K562 (cell line): ENCODE measurements around the gene PHF1. TPM values are rescaled to one million over a fixed set of nuclear protein-coding genes. Genes with fewer than 3 reads are reported as not detected.

ENCODE experiments used
- CREBBP ChIP-seq: IDR thresholded peaks from one replicate; pipeline ENCODE4 v1.6.1; 2012; ENCODE audit warnings: low read depth, mild to moderate bottlenecking, control low read depth, inconsistent platforms, low read length
- EGR1 ChIP-seq: fragments of 450-650 bp; conservative IDR thresholded peaks from 2 replicates; pipeline ENCODE4 v1.6.1; 2017; ENCODE audit warnings: mild to moderate bottlenecking
- HDAC1 ChIP-seq, 2 experiments: fragments of 450-650 bp; IDR thresholded peaks; 2 replicates each; pipeline ENCODE4 v1.6.1; 2016 to 2017; ENCODE audit warnings: inconsistent platforms in 1 of 2, mild to moderate bottlenecking in 1 of 2, moderate library complexity in 1 of 2
- IRF2 ChIP-seq: sonication (generic); formaldehyde crosslinking; IDR thresholded peaks from 2 replicates; pipeline ENCODE4 v1.8.1; 2022; ENCODE audit warnings: mild to moderate bottlenecking, missing genetic modification reagents
- MEF2D ChIP-seq: conservative IDR thresholded peaks from 2 replicates; pipeline ENCODE4 v1.6.1; 2016; ENCODE audit warnings: low read depth, missing genetic modification characterization, missing compliant biosample characterization
- NELFE ChIP-seq: IDR thresholded peaks from 2 replicates; pipeline ENCODE4 v1.6.1; 2011; ENCODE audit warnings: mild to moderate bottlenecking; ENCODE audit not compliant: insufficient read depth, insufficient read length
- OTX1 ChIP-seq: fragments of 450-650 bp; formaldehyde crosslinking; IDR thresholded peaks from 2 replicates; pipeline ENCODE4 v1.4.0; 2022; ENCODE audit warnings: mild to moderate bottlenecking
- POLR3A ChIP-seq: IDR thresholded peaks from 2 replicates; pipeline ENCODE4 v1.6.1; 2011; ENCODE audit warnings: borderline replicate concordance, mild to moderate bottlenecking, moderate library complexity; ENCODE audit not compliant: insufficient read length, insufficient read depth; ENCODE audit errors: extremely low read depth
- PPARD ChIP-seq: fragments of 250-450 bp; sonication (Bioruptor Pico); IDR thresholded peaks from 2 replicates; pipeline ENCODE4 v1.8.0; 2022; ENCODE audit warnings: inconsistent platforms, mild to moderate bottlenecking, moderate library complexity
- SMARCA5 ChIP-seq: fragments of 450-650 bp; IDR thresholded peaks from 2 replicates; pipeline ENCODE4 v1.6.1; 2016
- TAL1 ChIP-seq: fragments of 450-650 bp; IDR thresholded peaks from 2 replicates; pipeline ENCODE4 v1.6.1; 2016; ENCODE audit warnings: mild to moderate bottlenecking
- TARDBP ChIP-seq: fragments of 450-650 bp; IDR thresholded peaks from 2 replicates; pipeline ENCODE4 v1.6.1; 2016
- TFAM ChIP-seq: fragments of 250-450 bp; sonication (Bioruptor Pico); conservative IDR thresholded peaks from 2 replicates; pipeline ENCODE4 v1.5.0; 2021; ENCODE audit warnings: mild to moderate bottlenecking, moderate library complexity
- ZBTB7A ChIP-seq: IDR thresholded peaks from 2 replicates; pipeline ENCODE4 v1.6.1; 2011; ENCODE audit warnings: low read depth, mild to moderate bottlenecking, low read length, moderate library complexity, borderline replicate concordance; ENCODE audit not compliant: control insufficient read depth
- ZNF232 ChIP-seq: sonication (generic); formaldehyde crosslinking; IDR thresholded peaks from 2 replicates; pipeline ENCODE4 v1.8.0; 2022; ENCODE audit warnings: mild to moderate bottlenecking, missing genetic modification reagents
- polyA plus RNA-seq, 8 experiments: library from polyadenylated mRNA; depleted of rRNA in 4 of 8; stranded (reverse) in 5 of 8; unstranded in 3 of 8; fragments of >200 nt; fragmentation: Nextera tagmentation in 2 of 8; fragmentation: Illumina TruSeq in 1 of 8; extraction: Ambion mirVana in 2 of 8; extraction: Trizol in 1 of 8; gene quantifications; 2 replicates each; pipeline versions ENCODE4 v1.2.1 to v1.2.3, GENCODE V29; 2011 to 2014; ENCODE audit warnings: inconsistent platforms in 1 of 8, missing spikeins in 1 of 8
- total RNA-seq, 7 experiments: library from RNA; depleted of rRNA in 6 of 7; stranded (reverse); fragments of >200 nt in 6 of 7; fragmentation: Illumina TruSeq in 2 of 7; extraction: Trizol in 2 of 7; gene quantifications; 2 replicates each; pipeline versions ENCODE4 v1.2.1 to v1.2.3, GENCODE V29; 2011 to 2021; ENCODE audit warnings: low replicate concordance in 1 of 7
- TF ChIP-seq, protein P1 (sequence below): sonication (generic); formaldehyde crosslinking; IDR thresholded peaks from 2 replicates; pipeline ENCODE4 v1.9.0; 2022; ENCODE audit warnings: mild to moderate bottlenecking, missing genetic modification reagents
- TF ChIP-seq, protein P2 (sequence below): fragments of 250-450 bp; sonication (Bioruptor Pico); IDR thresholded peaks from 2 replicates; pipeline ENCODE4 v1.4.0; 2020
- TF ChIP-seq, protein P3 (sequence below): fragments of 200-800 bp; sonication (Bioruptor generic); IDR thresholded peaks from 2 replicates; pipeline ENCODE4 v1.6.1; 2017; ENCODE audit warnings: missing genetic modification characterization, missing compliant biosample characterization
- TF ChIP-seq, protein P4 (sequence below): sonication (generic); formaldehyde crosslinking; IDR thresholded peaks from 2 replicates; pipeline ENCODE4 v1.8.0; 2022; ENCODE audit warnings: mild to moderate bottlenecking, low read depth, missing genetic modification reagents
- TF ChIP-seq, protein P5 (sequence below): fragments of 250-450 bp; sonication (Bioruptor Pico); IDR thresholded peaks from 2 replicates; pipeline ENCODE4 v1.4.0; 2020; ENCODE audit warnings: borderline replicate concordance

PHF1 gene
- total and polyA plus RNA-seq, 9 of the 15 experiments (the other 6 are each of a cell fraction or from before 2014, with no cell fraction given): 3.7 to 64.2 (median 33.7) TPM

DNA sequence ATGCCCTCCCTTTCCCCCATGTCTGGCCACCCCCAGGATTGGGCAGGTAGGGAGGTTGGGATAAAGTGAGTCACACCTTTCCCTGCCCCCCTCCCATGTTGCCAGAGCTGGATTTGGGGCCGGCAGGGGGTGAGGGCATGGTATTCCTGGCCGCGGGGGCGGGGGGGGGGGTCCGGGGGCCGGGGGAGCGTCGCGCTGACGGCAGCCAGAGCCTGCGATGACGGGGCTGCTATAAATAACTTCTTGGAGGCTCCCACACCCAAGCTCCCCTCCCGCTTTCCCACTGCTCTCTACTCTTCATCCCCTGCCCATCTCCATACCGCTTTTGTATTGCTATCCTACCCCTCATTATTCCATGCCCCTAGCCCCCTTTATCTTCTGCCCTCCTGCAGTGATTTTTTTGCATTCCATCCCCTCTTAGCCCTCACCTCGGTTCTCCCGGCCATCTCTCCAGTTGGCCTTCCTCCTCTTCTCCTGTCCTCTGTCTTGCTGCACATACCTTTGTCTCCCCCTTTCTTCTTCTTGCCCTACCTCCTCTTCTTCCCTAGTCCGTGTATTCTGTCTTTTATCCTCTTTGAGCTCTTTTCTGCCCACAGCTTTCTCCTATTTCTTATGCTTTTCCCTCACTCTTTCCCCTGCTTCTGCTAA lies 22.9 kb downstream of the PHF1 start (continued):
- TF ChIP-seq, protein P1, sequence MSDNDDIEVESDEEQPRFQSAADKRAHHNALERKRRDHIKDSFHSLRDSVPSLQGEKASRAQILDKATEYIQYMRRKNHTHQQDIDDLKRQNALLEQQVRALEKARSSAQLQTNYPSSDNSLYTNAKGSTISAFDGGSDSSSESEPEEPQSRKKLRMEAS (CRISPR knock-in tag): no peak
- TF ChIP-seq POLR3A (no peak), EGR1 (0 out of 2 replicates have a peak, but pooled peaks have one; percentile 17), TARDBP (no peak), MEF2D (tag) (peak; percentile 74; the same call in 1 of the 2 replicates), IRF2 (no peak), TFAM (CRISPR knock-in tag) (no peak), HDAC1 (IDR thresholded peaks at IDR 0.05) (0 out of 4 replicates have a peak, but pooled peaks of 1 of the 2 experiments have one; percentile 38), ZBTB7A (no peak), CREBBP (no peak), PPARD (CRISPR knock-in tag) (no peak), NELFE (no peak), OTX1 (0 out of 2 replicates have a peak, but pooled peaks have one; percentile 64), SMARCA5 (no peak), TAL1 (no peak), ZNF232 (CRISPR knock-in tag) (no peak)
- TF ChIP-seq, protein P2, sequence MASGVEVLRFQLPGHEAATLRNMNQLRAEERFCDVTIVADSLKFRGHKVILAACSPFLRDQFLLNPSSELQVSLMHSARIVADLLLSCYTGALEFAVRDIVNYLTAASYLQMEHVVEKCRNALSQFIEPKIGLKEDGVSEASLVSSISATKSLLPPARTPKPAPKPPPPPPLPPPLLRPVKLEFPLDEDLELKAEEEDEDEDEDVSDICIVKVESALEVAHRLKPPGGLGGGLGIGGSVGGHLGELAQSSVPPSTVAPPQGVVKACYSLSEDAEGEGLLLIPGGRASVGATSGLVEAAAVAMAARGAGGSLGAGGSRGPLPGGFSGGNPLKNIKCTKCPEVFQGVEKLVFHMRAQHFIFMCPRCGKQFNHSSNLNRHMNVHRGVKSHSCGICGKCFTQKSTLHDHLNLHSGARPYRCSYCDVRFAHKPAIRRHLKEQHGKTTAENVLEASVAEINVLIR (CRISPR knock-in tag): no peak
- TF ChIP-seq, protein P3, sequence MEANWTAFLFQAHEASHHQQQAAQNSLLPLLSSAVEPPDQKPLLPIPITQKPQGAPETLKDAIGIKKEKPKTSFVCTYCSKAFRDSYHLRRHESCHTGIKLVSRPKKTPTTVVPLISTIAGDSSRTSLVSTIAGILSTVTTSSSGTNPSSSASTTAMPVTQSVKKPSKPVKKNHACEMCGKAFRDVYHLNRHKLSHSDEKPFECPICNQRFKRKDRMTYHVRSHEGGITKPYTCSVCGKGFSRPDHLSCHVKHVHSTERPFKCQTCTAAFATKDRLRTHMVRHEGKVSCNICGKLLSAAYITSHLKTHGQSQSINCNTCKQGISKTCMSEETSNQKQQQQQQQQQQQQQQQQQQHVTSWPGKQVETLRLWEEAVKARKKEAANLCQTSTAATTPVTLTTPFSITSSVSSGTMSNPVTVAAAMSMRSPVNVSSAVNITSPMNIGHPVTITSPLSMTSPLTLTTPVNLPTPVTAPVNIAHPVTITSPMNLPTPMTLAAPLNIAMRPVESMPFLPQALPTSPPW (CRISPR knock-in tag): peak; percentile 73
- TF ChIP-seq, protein P4, sequence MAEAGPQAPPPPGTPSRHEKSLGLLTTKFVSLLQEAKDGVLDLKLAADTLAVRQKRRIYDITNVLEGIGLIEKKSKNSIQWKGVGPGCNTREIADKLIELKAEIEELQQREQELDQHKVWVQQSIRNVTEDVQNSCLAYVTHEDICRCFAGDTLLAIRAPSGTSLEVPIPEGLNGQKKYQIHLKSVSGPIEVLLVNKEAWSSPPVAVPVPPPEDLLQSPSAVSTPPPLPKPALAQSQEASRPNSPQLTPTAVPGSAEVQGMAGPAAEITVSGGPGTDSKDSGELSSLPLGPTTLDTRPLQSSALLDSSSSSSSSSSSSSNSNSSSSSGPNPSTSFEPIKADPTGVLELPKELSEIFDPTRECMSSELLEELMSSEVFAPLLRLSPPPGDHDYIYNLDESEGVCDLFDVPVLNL (CRISPR knock-in tag): no peak
- TF ChIP-seq, protein P5, sequence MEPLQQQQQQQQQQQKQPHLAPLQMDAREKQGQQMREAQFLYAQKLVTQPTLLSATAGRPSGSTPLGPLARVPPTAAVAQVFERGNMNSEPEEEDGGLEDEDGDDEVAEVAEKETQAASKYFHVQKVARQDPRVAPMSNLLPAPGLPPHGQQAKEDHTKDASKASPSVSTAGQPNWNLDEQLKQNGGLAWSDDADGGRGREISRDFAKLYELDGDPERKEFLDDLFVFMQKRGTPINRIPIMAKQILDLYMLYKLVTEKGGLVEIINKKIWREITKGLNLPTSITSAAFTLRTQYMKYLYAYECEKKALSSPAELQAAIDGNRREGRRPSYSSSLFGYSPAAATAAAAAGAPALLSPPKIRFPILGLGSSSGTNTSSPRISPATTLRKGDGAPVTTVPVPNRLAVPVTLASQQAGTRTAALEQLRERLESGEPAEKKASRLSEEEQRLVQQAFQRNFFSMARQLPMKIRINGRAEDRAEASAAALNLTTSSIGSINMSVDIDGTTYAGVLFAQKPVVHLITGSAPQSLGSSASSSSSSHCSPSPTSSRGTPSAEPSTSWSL (CRISPR knock-in tag): no peak
